ENCODE data around the gene VPS45.

The VPS45 gene

GRCh38 chr1:150155413-150156071 is 88.0 kb downstream of the VPS45 start:
- no peak overlapping the region for H3K27ac ChIP-seq

GRCh38 chr1:150156868-150157603 is 89.5 kb downstream of the VPS45 start:
- TF ChIP-seq CTCF (IDR thresholded peaks at IDR 0.05; ENCODE audit: low read depth, low read length): no peak
- Histone ChIP-seq H3K4me3 (ENCODE audit: low read depth, low read length) (no peak overlapping the region), H3K9me3 (ENCODE audit: severe bottlenecking) (no peaks in the 10 kb centered on the region), H3K27me3 (ENCODE audit: insufficient read depth, low read depth, severe bottlenecking) (no peaks in the 10 kb centered on the region), H3K27ac (no peak overlapping the region), H3K36me3 (peaks cover 85% of the 10 kb centered on the region)
- DNase-seq: no peak

More at GRCh38 chr1:150155413-150156071, 88.0 kb downstream of the VPS45 start:
- DNase-seq: no peak
- Histone ChIP-seq H3K27me3 (ENCODE audit: insufficient read depth, low read depth, severe bottlenecking) (no peaks in the 10 kb centered on the region), H3K36me3 (peaks cover 95% of the 10 kb centered on the region), H3K4me3 (ENCODE audit: low read depth, low read length) (no peak overlapping the region), H3K9me3 (ENCODE audit: severe bottlenecking) (no peaks in the 10 kb centered on the region)
- no peak for TF ChIP-seq CTCF (IDR thresholded peaks at IDR 0.05; ENCODE audit: low read depth, low read length)

GRCh38 chr1:150159550-150159949 is 92.0 kb downstream of the VPS45 start:
- TF ChIP-seq CTCF (IDR thresholded peaks at IDR 0.05; ENCODE audit: low read depth, low read length): no peak
- Histone ChIP-seq H3K36me3 (peaks cover 61% of the 10 kb centered on the region), H3K27me3 (ENCODE audit: insufficient read depth, low read depth, severe bottlenecking) (no peaks in the 10 kb centered on the region), H3K4me3 (ENCODE audit: low read depth, low read length) (no peak overlapping the region), H3K27ac (no peak overlapping the region), H3K9me3 (ENCODE audit: severe bottlenecking) (no peaks in the 10 kb centered on the region)
- DNase-seq: no peak

- no peaks in the 10 kb centered on the region for H3K27me3 ChIP-seq (ENCODE audit: insufficient read depth, low read depth, severe bottlenecking)
- H3K27ac ChIP-seq: no peak overlapping the region
- no peak overlapping the region for H3K4me3 ChIP-seq (ENCODE audit: low read depth, low read length)
- no peak for DNase-seq
- H3K36me3 ChIP-seq: peaks cover 46% of the 10 kb centered on the region
- TF ChIP-seq CTCF (IDR thresholded peaks at IDR 0.05; ENCODE audit: low read depth, low read length): no peak
- no peaks in the 10 kb centered on the region for H3K9me3 ChIP-seq (ENCODE audit: severe bottlenecking)
Observed at GRCh38 chr1:150160964-150161621, 93.5 kb downstream of the VPS45 start.

GRCh38 chr1:150161747-150162581 is 94.4 kb downstream of the VPS45 start:
- no peaks in the 10 kb centered on the region for H3K27me3 ChIP-seq (ENCODE audit: insufficient read depth, low read depth, severe bottlenecking)
- no peak overlapping the region for H3K27ac ChIP-seq
- H3K9me3 ChIP-seq (ENCODE audit: severe bottlenecking): no peaks in the 10 kb centered on the region
- no peak overlapping the region for H3K4me3 ChIP-seq (ENCODE audit: low read depth, low read length)
- DNase-seq: no peak
- TF ChIP-seq CTCF (IDR thresholded peaks at IDR 0.05; ENCODE audit: low read depth, low read length): peak; percentile 37; the same call in 1 of the 2 replicates
- peaks cover 37% of the 10 kb centered on the region for H3K36me3 ChIP-seq

Data from WERI-Rb-1 (cell line).